SK-MEL-5 (cell line): ENCODE results near the gene RLF. TPM values are rescaled to one million over a fixed set of nuclear protein-coding genes. Genes with fewer than 3 reads are reported as not detected.
"Not testable (repeated sequence)": the region's sequence is repeated elsewhere in the genome, so short reads cannot be mapped to it uniquely, and the experiment has no call there.

ENCODE experiments used
- DNase-seq: peaks from one replicate; pipeline ENCODE4 v3.0.0-alpha.2; 2016; ENCODE audit warnings: low read depth, low spot score
- in situ Hi-C: cut with HindIII; loops from 2 replicates; pipeline ENCODE4 v1.10.0; 2016; ENCODE audit warnings: low sequenced_read_pairs, high pct_unique_total_duplicates, low pct_unique_long_range_greater_than_20kb
- total RNA-seq: library from RNA; depleted of rRNA; stranded (reverse); fragments of >200 nt; shearing (Covaris generic); gene quantifications from 2 replicates; pipeline ENCODE4 v1.2.3, GENCODE V29; 2014

The RLF gene
- total RNA-seq, 1 experiment from 2014 or later, result 22.9 TPM

GRCh38 chr1:40161888-40162397 lies 756 bp downstream of the RLF start:
- in situ Hi-C loops, result no loop called here
- DNase-seq, result no peak

DNA sequence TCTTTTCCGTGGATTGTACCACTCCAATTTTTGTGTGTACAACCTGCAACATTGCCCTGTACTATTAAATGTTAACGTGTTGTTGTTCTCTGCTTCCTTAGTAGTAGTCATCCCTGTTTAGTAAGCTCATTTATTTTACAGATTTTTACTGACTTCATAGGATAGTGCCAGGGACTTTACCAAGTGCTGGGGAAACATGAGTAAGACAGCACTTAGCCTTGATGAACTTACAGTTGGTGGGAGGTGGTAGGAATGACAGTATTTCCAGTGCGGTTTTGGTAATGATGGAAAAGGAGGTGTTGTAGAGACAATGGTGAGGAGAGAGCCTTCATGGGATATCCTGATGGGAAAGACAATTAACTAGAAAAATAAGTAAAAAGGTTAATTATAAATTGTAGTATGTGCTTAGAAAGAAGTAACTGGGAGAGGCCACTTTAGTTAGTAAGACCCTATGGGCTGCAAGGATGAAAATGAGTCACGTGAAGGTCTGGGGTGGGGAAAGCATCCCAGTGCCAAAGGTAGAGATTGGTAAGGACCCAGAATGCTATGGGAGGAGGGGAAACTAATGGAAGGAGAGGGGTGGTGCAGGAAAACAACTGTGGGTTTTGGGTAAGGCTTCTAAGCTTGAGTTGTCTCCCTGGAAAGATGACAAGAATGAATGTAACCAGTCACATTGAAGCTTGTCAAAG lies 1.7 kb downstream of the RLF start:
- in situ Hi-C loops, result no loop called here
- DNase-seq, result no peak

DNA sequence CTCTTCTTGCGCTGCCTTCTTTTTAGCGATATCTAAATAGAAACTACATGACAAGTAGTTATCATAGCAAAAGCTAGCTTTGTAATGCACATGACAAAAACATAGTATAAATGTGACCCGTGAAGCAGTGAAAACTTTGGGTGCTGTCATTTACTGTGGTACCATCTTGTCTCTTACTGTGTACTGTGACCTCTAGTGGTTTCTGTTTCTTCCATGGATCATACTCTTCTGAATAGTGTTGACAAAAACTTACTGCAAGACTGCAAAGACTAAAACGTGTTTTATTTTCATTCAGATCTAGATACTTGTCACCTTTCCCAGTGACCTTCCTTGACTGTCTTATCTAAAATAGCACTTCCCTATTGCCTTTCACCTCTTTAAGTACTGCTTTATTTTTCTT lies 6.1 kb downstream of the RLF start:
- in situ Hi-C loops, result no loop called here
- no peak for DNase-seq

DNA sequence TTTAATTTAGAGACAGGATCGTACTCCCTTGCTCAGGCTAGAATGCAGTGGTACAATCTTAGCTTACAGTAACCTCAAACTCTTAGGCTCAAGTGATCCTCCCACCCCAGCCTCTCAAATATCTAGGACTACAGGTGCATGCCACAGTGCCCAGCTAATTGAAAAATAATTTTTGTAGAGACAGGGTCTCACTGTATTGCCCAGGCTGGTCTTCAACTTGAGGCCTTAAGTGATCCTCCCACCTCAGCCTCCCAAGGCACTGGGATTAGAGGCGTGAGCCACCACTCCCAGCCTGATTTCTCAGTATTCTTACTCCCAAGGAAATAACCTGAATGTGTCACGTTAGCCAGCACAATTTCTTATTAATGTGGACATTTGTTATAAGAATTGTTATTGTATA lies 9.8 kb downstream of the RLF start:
- in situ Hi-C loops, result no loop called here
- no peak for DNase-seq

DNA sequence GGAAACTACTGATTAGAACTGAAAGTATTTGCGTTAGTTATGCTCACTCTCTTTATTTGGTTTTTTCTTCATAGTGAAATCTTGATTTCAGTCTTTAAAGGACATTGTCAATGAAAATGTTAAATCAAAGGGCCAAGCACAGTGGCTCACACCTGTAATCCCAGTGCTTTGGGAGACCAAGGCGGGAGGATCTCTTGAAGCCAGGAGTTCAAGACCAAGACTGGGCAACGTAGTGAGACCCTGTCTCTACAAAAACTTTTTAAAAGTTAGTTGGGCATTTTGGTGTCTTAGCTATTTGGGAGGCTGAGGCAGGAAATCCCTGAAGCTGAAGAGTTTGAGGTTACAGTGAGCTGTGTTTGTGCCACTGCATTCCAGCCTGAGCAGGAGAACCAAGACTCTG lies 13.6 kb downstream of the RLF start:
- no peak for DNase-seq
- in situ Hi-C loops, result no loop called here

DNA sequence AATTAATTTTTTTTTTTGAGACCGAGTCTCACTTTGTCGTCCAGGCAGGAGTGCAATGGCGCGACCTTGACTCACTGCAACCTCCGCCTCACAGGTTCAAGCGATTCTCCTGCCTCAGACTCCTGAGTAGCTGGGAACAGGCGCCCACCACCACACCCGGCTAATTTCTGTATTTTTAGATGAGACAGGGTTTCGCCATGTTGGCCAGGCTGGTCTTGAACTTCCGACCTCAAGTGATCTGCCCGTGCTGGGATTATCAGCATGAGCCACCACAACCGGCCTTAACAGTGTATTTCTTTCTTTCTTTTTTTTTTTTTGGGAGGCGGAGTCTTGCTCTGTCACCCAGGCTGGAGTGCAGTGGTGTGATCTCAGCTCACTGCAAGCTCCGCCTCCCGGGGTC lies 15.8 kb downstream of the RLF start:
- DNase-seq, in situ Hi-C loops: not testable (repeated sequence)

DNA sequence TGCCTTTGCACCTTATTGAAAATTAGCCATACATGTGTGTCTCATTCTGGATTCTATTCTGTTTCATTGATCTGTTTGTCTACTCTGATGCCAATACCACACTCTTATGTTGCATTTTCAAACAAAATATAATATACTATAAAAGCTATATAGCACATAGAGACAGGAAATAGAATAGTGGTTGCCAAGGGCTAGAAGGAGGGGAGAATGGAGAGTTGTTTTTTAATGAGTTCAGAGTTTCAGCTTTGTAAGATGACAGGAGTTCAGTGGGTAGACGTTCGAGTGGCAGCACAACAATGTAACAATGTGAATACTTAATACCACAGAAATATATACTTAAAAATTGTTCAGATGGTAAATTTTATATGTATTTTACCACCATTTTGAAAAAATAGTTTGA lies 17.0 kb downstream of the RLF start:
- no peak for DNase-seq
- in situ Hi-C loops, result no loop called here

- no peak for DNase-seq
- in situ Hi-C loops, result no loop called here
Observed at GRCh38 chr1:40179496-40180089, 18.4 kb downstream of the RLF start.

GRCh38 chr1:40183055-40183710 lies 22.0 kb downstream of the RLF start:
- in situ Hi-C loops, result no loop called here
- DNase-seq, result peak; percentile 53

- in situ Hi-C loops, result no loop called here
- DNase-seq, result no peak
Observed at GRCh38 chr1:40184193-40184592, 23.0 kb downstream of the RLF start.

GRCh38 chr1:40185951-40186864 lies 25.0 kb downstream of the RLF start:
- in situ Hi-C loops, result no loop called here
- no peak for DNase-seq

DNA sequence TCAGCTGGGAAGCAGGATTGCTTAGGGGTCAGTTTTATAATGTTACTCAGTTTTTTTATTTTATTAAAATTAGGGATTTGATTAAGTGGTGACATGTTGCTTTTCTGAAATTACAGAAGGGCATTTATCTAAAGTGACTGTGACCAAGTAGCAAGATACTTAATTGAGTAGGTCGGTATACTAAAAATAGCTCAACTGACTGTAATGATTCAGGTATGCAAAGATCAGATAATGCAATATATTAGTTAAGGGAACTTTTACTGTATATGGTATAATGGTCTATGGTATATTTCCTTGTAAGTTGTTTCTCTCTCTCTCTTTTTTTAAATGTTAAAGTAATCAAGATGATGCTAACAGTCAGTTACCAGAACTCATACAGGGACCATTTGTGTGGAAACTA lies 26.2 kb downstream of the RLF start:
- in situ Hi-C loops, result no loop called here
- no peak for DNase-seq

DNA sequence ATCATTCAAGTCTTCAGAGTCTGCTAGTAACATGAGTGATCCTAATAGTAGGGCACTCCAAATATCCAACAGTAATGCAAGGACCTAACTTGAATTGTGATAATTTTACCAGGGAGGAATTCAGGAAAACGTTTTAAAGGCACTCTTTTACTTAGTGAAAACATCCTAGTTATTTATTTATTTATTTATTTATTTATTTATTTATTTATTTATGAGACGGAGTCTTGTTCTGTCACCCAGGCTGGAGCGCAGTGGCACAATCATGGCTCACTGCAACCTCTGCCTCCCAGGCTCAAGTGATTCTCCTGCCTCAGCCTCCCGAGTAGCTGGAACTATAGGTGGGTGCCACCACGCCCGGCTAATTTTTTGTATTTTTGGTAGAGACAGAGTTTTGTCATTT lies 33.5 kb downstream of the RLF start:
- in situ Hi-C loops, result not testable (repeated sequence)

GRCh38 chr1:40197656-40198055 lies 36.5 kb downstream of the RLF start:
- in situ Hi-C loops, result no loop called here
- DNase-seq, result no peak

More for the DNA sequence above, 33.5 kb downstream of the RLF start:
- DNase-seq, result not testable (repeated sequence)

- in situ Hi-C loops, result no loop called here
- DNase-seq, result no peak
Observed at GRCh38 chr1:40199126-40199525, 37.9 kb downstream of the RLF start.

GRCh38 chr1:40204856-40205255 lies 43.7 kb downstream of the RLF start:
- in situ Hi-C loops, result no loop called here
- DNase-seq, result no peak

DNA sequence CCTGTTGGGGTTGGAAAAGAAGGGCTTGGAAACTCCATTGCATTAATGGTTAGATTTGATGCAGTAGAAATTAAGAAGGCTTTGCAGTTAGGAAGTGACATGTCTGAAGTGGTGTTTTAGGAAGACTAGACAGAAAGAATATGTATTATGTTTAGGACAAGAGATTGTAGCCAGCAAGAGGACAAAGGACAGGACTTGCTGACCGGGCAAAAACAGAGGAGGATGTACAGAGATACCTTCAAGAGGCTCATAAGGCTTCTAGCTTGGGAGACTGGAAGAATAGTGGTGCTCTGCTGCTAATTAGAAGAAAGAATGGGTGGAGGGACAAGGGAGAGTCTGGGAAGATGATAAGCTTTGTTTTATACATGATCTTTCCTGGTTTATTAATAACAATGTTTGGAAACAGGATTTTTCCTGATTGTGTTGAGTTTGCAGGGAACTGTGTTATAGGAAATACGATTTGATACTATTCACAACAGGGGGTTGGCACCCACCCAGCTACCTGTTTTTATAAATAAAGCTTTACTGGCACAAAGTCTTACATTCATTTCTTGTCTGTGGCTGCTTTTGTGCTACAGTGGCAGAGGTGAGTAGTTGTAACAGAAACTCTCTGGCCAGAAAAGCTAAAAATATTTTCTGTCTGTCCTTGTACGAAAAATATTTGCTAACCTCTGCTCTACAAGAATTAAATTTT lies 49.5 kb downstream of the RLF start:
- DNase-seq, result no peak

More for the DNA sequence above, 49.5 kb downstream of the RLF start:
- in situ Hi-C loops, result no loop called here
